ENCODE measurements around the gene KCNK13.

Gene KCNK13

GRCh38 chr14:90132821-90133570 lies 71.2 kb downstream of the KCNK13 start:
- no peak for DNase-seq

- no peak for DNase-seq
Measured at GRCh38 chr14:90136904-90137303, 75.1 kb downstream of the KCNK13 start.

GRCh38 chr14:90137807-90138206 lies 76.0 kb downstream of the KCNK13 start:
- DNase-seq, result no peak

- no peak for DNase-seq
Measured at GRCh38 chr14:90139199-90139598, 77.4 kb downstream of the KCNK13 start.

- peak; percentile 69 for DNase-seq
Measured at GRCh38 chr14:90140298-90140955, 78.6 kb downstream of the KCNK13 start.

- DNase-seq, result peak; percentile 68
Measured at GRCh38 chr14:90140956-90141316, 79.1 kb downstream of the KCNK13 start.

- DNase-seq, result no peak
Measured at GRCh38 chr14:90153429-90153828, 91.6 kb downstream of the KCNK13 start.

GRCh38 chr14:90154110-90154509 lies 92.3 kb downstream of the KCNK13 start:
- DNase-seq, result no peak

GRCh38 chr14:90159146-90159545 lies 97.4 kb downstream of the KCNK13 start:
- peak; percentile 91 for DNase-seq

- no peak for DNase-seq
Measured at GRCh38 chr14:90159688-90160087, 97.9 kb downstream of the KCNK13 start.

- no peak for DNase-seq
Measured at GRCh38 chr14:90161129-90161528, 99.3 kb downstream of the KCNK13 start.

- DNase-seq, result peak; percentile 61
Measured at GRCh38 chr14:90168425-90169105, 106.8 kb downstream of the KCNK13 start.

GRCh38 chr14:90175631-90176030 lies 113.8 kb downstream of the KCNK13 start:
- DNase-seq, result no peak

- no peak for DNase-seq
Measured at GRCh38 chr14:90177539-90178189, 115.9 kb downstream of the KCNK13 start.

- no peak for DNase-seq
Measured at GRCh38 chr14:90179357-90179756, 117.6 kb downstream of the KCNK13 start.

- no peak for DNase-seq
Measured at GRCh38 chr14:90179809-90180779, 118.3 kb downstream of the KCNK13 start.

- no peak for DNase-seq
Measured at GRCh38 chr14:90184094-90184493, 122.3 kb downstream of the KCNK13 start.

- DNase-seq, result no peak
Measured at GRCh38 chr14:90184571-90185266, 122.9 kb downstream of the KCNK13 start.

- no peak for DNase-seq
Measured at GRCh38 chr14:90188588-90188987, 126.8 kb downstream of the KCNK13 start.

GRCh38 chr14:90191154-90191553 lies 129.4 kb downstream of the KCNK13 start:
- no peak for DNase-seq

- DNase-seq, result no peak
Measured at GRCh38 chr14:90191585-90191984, 129.8 kb downstream of the KCNK13 start.

GRCh38 chr14:90193925-90194324 lies 132.1 kb downstream of the KCNK13 start:
- DNase-seq, result no peak
